ENCODE results near the gene PRCC. TPM values are rescaled to one million over a fixed set of nuclear protein-coding genes. Genes with fewer than 3 reads are reported as not detected.

PRCC gene
- total RNA-seq, 1 experiment from 2014 or later, result 80.4 TPM

DNA sequence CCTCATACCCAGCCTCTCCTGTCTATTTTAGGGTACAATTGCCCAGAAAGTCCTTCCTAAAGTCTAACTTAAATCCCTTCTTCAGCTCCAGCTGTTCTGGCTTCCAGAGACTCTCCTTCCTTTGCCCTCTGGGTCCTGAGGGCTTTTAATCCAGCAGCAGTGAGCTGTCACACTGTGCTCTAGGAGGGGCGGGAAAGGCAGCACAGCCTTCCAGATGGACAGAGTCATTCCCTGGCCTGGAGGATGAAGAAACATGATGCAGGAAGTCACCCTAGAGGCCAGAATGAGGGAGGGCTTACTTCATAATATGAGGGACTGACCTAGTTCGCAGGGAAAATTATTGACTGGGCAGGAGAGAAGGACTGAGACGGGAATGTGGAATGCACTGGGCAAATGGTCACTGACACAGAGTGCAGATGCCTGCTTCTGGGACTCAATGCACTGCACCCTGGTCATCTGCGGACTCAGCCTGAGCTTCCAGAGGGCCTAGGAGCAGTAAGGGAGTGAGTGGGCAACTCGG is 48.0 kb downstream of the PRCC start:
- CTCF ChIA-PET, result interaction anchor here (0.6 kb wide), 1 partner anchor 13 kb away, joined by 3 read pairs; no protein-coding TSS in a partner anchor
- H3K36me3 Mint-ChIP-seq (ENCODE audit: insufficient read depth, unreplicated experiment), result peaks cover 7% of the 10 kb centered on the region
- TF ChIP-seq, protein P1, sequence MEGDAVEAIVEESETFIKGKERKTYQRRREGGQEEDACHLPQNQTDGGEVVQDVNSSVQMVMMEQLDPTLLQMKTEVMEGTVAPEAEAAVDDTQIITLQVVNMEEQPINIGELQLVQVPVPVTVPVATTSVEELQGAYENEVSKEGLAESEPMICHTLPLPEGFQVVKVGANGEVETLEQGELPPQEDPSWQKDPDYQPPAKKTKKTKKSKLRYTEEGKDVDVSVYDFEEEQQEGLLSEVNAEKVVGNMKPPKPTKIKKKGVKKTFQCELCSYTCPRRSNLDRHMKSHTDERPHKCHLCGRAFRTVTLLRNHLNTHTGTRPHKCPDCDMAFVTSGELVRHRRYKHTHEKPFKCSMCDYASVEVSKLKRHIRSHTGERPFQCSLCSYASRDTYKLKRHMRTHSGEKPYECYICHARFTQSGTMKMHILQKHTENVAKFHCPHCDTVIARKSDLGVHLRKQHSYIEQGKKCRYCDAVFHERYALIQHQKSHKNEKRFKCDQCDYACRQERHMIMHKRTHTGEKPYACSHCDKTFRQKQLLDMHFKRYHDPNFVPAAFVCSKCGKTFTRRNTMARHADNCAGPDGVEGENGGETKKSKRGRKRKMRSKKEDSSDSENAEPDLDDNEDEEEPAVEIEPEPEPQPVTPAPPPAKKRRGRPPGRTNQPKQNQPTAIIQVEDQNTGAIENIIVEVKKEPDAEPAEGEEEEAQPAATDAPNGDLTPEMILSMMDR (IDR thresholded peaks at IDR 0.05; ENCODE audit: unreplicated experiment), result no peak
- no peak overlapping the region for H3K27ac Mint-ChIP-seq (ENCODE audit: unreplicated experiment)
- DNase-seq, result no peak
- intact Hi-C loops (cut with micrococcal nuclease; ENCODE audit: unreplicated experiment), result no loop called here
- peaks cover 45% of the 10 kb centered on the region for H3K27me3 Mint-ChIP-seq (ENCODE audit: unreplicated experiment)
- no peaks in the 10 kb centered on the region for H3K9me3 Mint-ChIP-seq (ENCODE audit: low read depth, unreplicated experiment)
- H3K4me1 Mint-ChIP-seq (ENCODE audit: low read depth, unreplicated experiment), result peaks cover 16% of the 10 kb centered on the region
- H3K4me3 Mint-ChIP-seq (ENCODE audit: low read depth, unreplicated experiment), result no peak overlapping the region
- no TSS peak for BruUV-seq (replicated peaks)

DNA sequence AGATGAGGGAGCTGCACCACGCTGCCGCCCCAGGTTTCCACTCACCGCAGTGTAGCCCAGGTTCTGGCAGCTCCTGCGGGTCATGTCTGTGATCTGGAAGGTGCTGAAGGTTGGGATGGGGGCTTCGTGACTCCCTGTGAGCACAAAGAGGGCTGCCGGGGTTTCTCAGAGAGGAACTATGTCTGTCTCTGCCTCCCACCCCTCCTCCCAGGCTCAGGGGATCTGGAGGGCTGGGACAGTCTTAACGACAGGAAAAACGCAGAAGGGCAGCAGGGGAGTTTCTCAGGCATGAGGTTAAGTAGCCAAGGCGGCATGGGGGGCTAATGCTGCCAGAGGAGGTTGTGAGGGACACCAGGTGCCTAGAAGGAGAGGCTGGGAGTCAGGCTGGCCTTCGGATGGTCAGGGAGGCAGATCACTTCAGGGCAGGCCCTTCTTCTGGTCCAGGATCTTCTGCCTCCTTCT is 48.7 kb downstream of the PRCC start:
- H3K4me3 Mint-ChIP-seq (ENCODE audit: low read depth, unreplicated experiment), result no peak overlapping the region
- DNase-seq, result no peak
- intact Hi-C loops (cut with micrococcal nuclease; ENCODE audit: unreplicated experiment), result no loop called here
- CTCF ChIA-PET, result interaction anchor here (0.6 kb wide), 1 partner anchor 13 kb away, joined by 3 read pairs; no protein-coding TSS in a partner anchor
- H3K36me3 Mint-ChIP-seq (ENCODE audit: insufficient read depth, unreplicated experiment), result peaks cover 7% of the 10 kb centered on the region
- TF ChIP-seq, protein P1 (IDR thresholded peaks at IDR 0.05; ENCODE audit: unreplicated experiment), result no peak
- H3K27ac Mint-ChIP-seq (ENCODE audit: unreplicated experiment), result no peak overlapping the region
- BruUV-seq (replicated peaks), result no TSS peak
- H3K4me1 Mint-ChIP-seq (ENCODE audit: low read depth, unreplicated experiment), result peaks cover 16% of the 10 kb centered on the region
- H3K27me3 Mint-ChIP-seq (ENCODE audit: unreplicated experiment), result peaks cover 47% of the 10 kb centered on the region
- no peaks in the 10 kb centered on the region for H3K9me3 Mint-ChIP-seq (ENCODE audit: low read depth, unreplicated experiment)

DNA sequence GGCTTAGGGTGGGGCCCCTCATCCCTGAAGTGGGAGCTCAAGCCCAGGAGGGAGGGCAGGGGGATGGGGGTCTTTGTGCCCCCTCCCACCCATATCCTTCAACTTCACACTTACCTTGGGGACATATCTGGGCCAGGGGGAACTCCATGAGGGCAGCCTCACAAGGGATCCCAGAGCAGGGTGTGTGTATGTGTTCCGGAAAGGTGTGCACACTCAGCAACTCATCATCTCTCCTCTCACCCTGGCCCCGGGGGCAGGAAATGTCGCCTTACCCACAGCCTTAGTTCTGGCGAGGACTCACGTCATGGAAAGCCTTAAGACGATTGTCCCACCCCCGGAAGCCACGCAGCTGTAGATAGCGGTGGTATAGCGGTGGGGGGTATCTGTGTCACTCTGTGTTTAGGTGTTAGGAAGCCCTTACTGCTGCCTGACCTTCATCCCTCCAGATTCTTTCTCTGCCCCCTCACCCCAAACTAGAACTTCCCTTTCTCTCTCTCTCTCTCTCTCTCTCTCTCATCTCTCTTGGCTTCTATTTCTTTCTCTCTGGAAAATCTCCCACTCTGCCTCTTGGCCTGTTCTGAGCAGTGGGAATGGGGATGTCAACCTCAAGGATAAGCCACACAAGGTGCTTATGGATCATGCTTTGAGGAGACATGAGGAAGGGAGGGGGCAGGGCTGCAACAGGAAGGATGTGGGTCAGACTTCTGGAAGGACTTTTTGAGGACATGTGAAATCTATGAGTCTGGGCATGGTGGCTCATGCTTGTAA is 49.4 kb downstream of the PRCC start, which contains the start of gene SH2D2A:
Gene SH2D2A (minus strand): TSS at position 288 of the 768 bp plus-strand sequence. CDS start 140 bp downstream, at position 148.
- no TSS peak for BruUV-seq (replicated peaks)
- intact Hi-C loops (cut with micrococcal nuclease; ENCODE audit: unreplicated experiment), result no loop called here
- H3K27ac Mint-ChIP-seq (ENCODE audit: unreplicated experiment), result no peak within 1 kb of the TSS
- DNase-seq, result no peak
- no peaks in the 10 kb centered on the region for H3K9me3 Mint-ChIP-seq (ENCODE audit: low read depth, unreplicated experiment)
- peaks cover 47% of the 10 kb centered on the region for H3K27me3 Mint-ChIP-seq (ENCODE audit: unreplicated experiment)
- H3K36me3 Mint-ChIP-seq (ENCODE audit: insufficient read depth, unreplicated experiment), result peaks cover 7% of the 10 kb centered on the region
- TF ChIP-seq, protein P1 (IDR thresholded peaks at IDR 0.05; ENCODE audit: unreplicated experiment), result no peak
- H3K4me1 Mint-ChIP-seq (ENCODE audit: low read depth, unreplicated experiment), result peaks cover 16% of the 10 kb centered on the region
- no peak within 1 kb of the TSS for H3K4me3 Mint-ChIP-seq (ENCODE audit: low read depth, unreplicated experiment)
- CTCF ChIA-PET, result no interaction called here

DNA sequence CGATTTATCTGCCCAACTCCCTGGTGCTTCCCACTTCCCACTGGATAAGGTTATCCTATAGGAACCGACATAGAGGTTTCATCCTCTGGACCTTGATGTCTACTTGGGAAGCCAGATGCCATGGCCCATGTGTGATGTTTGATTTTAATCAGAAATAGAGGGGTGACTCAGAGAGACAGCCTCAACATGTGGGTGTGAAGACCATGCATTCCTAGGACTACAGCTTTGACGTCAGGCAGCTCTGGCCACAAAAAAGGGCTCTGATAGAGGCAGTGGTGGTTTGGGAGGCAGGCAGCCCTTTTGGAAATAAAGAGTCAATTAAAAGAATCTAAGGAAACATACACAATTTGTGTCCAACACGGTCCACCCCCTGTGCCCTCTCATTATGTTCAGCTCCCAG is 54.5 kb downstream of the PRCC start:
- CTCF ChIA-PET, result interaction anchor here (1.2 kb wide), 1 partner anchor 18 kb away, joined by 4 read pairs; no protein-coding TSS in a partner anchor
- H3K9me3 Mint-ChIP-seq (ENCODE audit: low read depth, unreplicated experiment), result no peaks in the 10 kb centered on the region
- no peaks in the 10 kb centered on the region for H3K4me1 Mint-ChIP-seq (ENCODE audit: low read depth, unreplicated experiment)
- TF ChIP-seq, protein P1 (IDR thresholded peaks at IDR 0.05; ENCODE audit: unreplicated experiment), result no peak
- no peak for DNase-seq
- intact Hi-C loops (cut with micrococcal nuclease; ENCODE audit: unreplicated experiment), result no loop called here
- H3K4me3 Mint-ChIP-seq (ENCODE audit: low read depth, unreplicated experiment), result no peak overlapping the region
- no peaks in the 10 kb centered on the region for H3K36me3 Mint-ChIP-seq (ENCODE audit: insufficient read depth, unreplicated experiment)
- no peak overlapping the region for H3K27ac Mint-ChIP-seq (ENCODE audit: unreplicated experiment)
- no TSS peak for BruUV-seq (replicated peaks)
- H3K27me3 Mint-ChIP-seq (ENCODE audit: unreplicated experiment), result peaks cover 62% of the 10 kb centered on the region
